HG03378 (cell line): ENCODE measurements around the gene TIMM44.
"Not testable (repeated sequence)": the region's sequence is repeated elsewhere in the genome, so short reads cannot be mapped to it uniquely, and the experiment has no call there.

Source experiments
- ATAC-seq: cut with Tn5 transposase; IDR thresholded peaks from one replicate; pipeline ENCODE4 v1.9.1; 2021; ENCODE audit warnings: mild to moderate bottlenecking, moderate library complexity; ENCODE audit not compliant: unreplicated experiment

Gene TIMM44

GRCh38 chr19:7977021-7977722 is 33.7 kb upstream of the TIMM44 start:
- no peak for ATAC-seq

- ATAC-seq = no peak
Measured at GRCh38 chr19:7976461-7976860, 33.0 kb upstream of the TIMM44 start.

GRCh38 chr19:7975037-7975436 is 31.6 kb upstream of the TIMM44 start:
- no peak for ATAC-seq

GRCh38 chr19:7973883-7974282 is 30.4 kb upstream of the TIMM44 start:
- ATAC-seq = no peak

- no peak for ATAC-seq
Measured at GRCh38 chr19:7971553-7972520, 28.4 kb upstream of the TIMM44 start.

- no peak for ATAC-seq
Measured at GRCh38 chr19:7970716-7971448, 27.4 kb upstream of the TIMM44 start.

- ATAC-seq = no peak
Measured at GRCh38 chr19:7969555-7969939, 26.1 kb upstream of the TIMM44 start.

GRCh38 chr19:7968796-7969554 is 25.5 kb upstream of the TIMM44 start:
- no peak for ATAC-seq

GRCh38 chr19:7968008-7968795 is 24.7 kb upstream of the TIMM44 start:
- ATAC-seq = no peak

GRCh38 chr19:7965921-7966665 is 22.6 kb upstream of the TIMM44 start:
- no peak for ATAC-seq

GRCh38 chr19:7965259-7965841 is 21.9 kb upstream of the TIMM44 start:
- no peak for ATAC-seq

- ATAC-seq = no peak
Measured at GRCh38 chr19:7963566-7963965, 20.1 kb upstream of the TIMM44 start.

GRCh38 chr19:7962644-7963268 is 19.3 kb upstream of the TIMM44 start:
- ATAC-seq = no peak

- ATAC-seq = no peak
Measured at GRCh38 chr19:7961920-7962626, 18.6 kb upstream of the TIMM44 start.

- not testable (repeated sequence) for ATAC-seq
Measured at GRCh38 chr19:7961082-7961481, 17.6 kb upstream of the TIMM44 start.

- ATAC-seq = no peak
Measured at GRCh38 chr19:7959211-7959610, 15.7 kb upstream of the TIMM44 start.

- ATAC-seq = no peak
Measured at GRCh38 chr19:7955696-7956095, 12.2 kb upstream of the TIMM44 start.

- no peak for ATAC-seq
Measured at GRCh38 chr19:7953576-7953975, 10.1 kb upstream of the TIMM44 start.
